Urothelium cell line (cell line): ENCODE results near the gene LHX5.

Experiments used
- DNase-seq: peaks from one replicate; pipeline ENCODE4 v3.0.0; 2011; ENCODE audit warnings: low spot score, mixed read lengths
- FAIRE-seq: peaks from 2 replicates; lab custom pipeline; 2011; peaks lifted over from hg19 to GRCh38; lab: Jason Lieb, UNC

LHX5 gene

DNA sequence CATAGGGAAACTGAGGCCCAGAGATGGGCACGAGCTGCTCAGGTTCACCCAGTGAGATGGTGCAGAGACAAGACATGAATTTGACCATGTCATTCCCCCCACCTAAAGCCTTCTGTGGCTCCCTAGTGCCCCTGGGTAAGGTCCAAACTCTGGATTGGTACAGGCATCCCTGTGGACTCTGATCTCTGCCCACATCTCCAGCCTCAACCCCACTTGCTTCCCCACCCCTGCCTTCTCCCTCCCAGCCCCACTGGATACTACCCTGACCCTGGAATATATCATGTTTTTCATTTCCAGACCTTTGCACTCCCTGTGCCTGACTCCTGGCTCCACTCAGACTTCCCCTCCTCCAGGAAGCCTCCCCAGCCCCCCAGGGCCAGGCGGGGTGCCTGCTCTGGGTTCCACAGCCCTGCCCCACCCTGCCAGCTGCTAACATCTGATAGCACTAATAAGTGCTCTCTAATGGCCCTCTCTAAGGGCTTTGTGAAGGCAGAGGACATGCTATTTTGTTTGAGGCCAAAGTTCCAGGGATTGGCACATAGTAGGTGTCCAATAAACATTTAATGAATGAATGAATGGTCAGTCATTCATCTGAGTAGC, 50.6 kb downstream of the LHX5 start:
- DNase-seq (no peak), FAIRE-seq (no peak)

DNA sequence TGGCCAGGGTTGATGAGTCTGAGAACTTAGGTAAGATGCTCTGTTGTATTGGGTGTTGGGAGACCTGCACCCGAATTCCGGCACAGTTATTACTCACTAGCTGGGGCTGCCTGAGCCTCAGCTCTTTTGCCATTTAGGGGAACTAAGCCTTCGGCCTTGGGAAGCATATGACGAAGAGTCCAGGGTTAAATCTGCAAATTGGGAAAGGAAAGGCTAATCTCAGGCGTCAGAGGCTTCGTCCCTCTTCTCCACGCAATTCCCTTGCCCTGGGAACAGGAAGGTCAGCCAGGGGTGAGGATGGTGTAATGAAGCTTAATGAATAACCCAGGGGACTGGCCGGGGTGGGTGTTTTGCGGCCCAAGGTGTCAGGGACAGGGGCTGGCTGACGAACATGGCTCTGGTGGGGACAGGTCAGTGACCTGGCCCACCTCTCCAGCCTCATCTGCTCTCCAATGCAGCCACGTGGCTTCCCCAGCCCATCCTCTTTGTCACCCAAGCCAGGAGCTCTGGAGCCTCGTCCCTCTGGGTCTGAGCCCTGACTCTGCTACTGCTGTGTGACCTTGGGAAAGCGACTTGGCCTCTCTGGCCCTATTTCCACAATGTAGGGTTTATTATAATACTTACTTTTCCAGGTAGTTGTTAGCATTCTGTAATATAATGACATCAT, 53.3 kb downstream of the LHX5 start:
- FAIRE-seq = no peak
- no peak for DNase-seq

DNA sequence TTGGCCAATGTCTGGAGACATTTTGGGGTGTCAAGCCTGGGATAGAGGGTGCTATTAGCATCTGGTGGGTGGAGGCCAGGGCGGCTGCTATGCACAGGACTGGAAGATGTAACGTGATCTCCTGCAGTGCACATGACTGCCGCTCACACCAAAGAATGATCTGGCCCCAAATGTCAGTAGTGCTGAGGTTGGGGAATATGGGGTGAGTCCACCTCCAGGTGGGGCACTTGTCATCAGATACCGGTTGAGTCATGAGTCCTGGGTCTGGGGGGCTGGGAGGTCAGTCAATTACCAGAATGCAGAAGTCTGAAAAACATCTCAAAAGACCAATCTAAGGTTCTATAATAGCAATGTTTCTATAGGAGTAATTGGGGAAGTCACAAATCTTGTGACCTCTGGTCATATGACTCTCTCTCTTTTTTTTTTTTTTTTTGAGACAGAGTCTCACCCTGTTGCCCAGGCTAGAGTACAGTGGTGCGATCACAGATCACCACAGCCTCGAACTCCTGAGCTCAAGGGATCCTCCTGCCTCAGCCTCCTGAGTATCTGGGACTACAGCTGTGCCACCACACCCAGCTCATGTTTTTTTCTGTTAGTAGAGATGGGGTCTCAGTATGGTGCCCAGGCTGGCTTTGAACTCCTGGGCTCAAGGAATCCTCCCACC, 55.4 kb downstream of the LHX5 start:
- no peak for DNase-seq
- no peak for FAIRE-seq

DNA sequence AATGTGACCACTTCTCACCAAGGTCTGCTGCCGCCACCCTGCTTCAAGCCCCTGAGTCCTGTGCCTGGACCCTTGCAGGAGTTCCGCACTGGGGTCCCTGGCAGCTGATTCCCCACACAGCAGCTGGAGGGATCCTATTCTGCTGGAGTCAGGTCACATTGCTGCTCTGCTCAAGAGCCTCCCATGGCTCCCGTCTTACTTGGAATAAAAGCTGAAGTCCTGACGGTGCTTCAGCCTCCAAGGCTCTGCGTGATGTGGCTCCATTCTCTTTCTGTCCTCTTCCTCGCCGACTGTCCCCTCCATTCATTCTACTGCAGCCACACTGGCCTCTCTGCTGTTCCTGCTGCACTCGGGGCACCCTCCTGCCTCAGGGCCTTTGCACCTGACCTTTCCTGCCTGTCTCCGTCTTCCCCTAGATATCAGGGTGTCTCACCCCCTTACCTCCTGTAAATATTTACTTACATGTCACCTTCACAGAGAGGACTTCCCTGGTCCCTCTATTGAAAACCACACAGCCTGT, 57.1 kb downstream of the LHX5 start:
- DNase-seq (no peak), FAIRE-seq (no peak)

DNA sequence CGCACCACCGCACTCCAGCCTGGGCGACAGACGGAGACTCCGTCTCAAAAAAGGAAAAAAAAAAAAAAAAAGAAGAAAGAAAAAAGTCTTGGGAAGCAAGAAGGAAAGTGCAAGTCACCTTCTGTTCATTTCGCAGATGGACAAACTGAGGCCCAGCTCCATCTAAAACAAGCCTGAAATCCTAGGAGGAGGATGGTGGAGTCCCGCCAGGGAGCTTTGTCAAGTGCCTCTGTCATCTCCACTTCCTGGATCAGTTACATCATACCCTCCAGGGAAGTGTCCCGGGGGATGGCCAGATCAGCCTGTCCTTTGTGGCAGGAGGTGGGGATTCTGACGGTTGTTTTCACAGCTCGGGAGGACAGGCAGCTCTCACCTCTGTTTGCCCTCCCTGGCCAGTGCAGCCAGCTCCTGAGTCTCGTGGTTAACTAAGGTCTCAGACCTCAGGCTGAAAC, 58.2 kb downstream of the LHX5 start:
- no peak for FAIRE-seq
- peak; percentile 39 for DNase-seq
